Astrocyte (in vitro differentiated cells and primary cell): ENCODE results near the gene GSG1L. TPM values are rescaled to one million over a fixed set of nuclear protein-coding genes. Genes with fewer than 3 reads are reported as not detected.

Experiments used
- DNase-seq: peaks from one replicate; pipeline ENCODE4 v3.0.0-alpha.2; 2010; ENCODE audit warnings: low read depth
- FAIRE-seq: peaks from 2 replicates; lab custom pipeline; 2011; peaks lifted over from hg19 to GRCh38; lab: Jason Lieb, UNC
- H2AFZ ChIP-seq: 2 replicates; pipeline ENCODE4 v1.6.0; 2012; ENCODE audit warnings: low read depth, low read length, inconsistent platforms
- H3K27ac ChIP-seq: 2 replicates; pipeline ENCODE4 v1.5.1; 2011; ENCODE audit warnings: low read depth, low read length, inconsistent platforms
- H3K27me3 ChIP-seq: 2 replicates; pipeline ENCODE4 v1.6.0; 2011; ENCODE audit warnings: low read length, inconsistent platforms; ENCODE audit not compliant: insufficient read depth
- H3K36me3 ChIP-seq: 2 replicates; pipeline ENCODE4 v1.5.1; 2011; ENCODE audit warnings: low read length, inconsistent platforms; ENCODE audit not compliant: insufficient read depth
- H3K4me1 ChIP-seq: 2 replicates; pipeline ENCODE4 v1.5.1; 2011; ENCODE audit warnings: low read length, inconsistent platforms; ENCODE audit not compliant: insufficient read depth
- H3K4me2 ChIP-seq: 2 replicates; pipeline ENCODE4 v1.6.0; 2012; ENCODE audit warnings: low read length, inconsistent platforms
- H3K4me3 ChIP-seq: 2 replicates; pipeline ENCODE4 v1.5.1; 2011; ENCODE audit warnings: low read depth, mild to moderate bottlenecking, low read length, inconsistent platforms; ENCODE audit not compliant: insufficient read depth
- H3K79me2 ChIP-seq: 2 replicates; pipeline ENCODE4 v1.6.0; 2012; ENCODE audit warnings: mild to moderate bottlenecking, low read length, inconsistent platforms; ENCODE audit not compliant: insufficient read depth
- H3K9ac ChIP-seq: 2 replicates; pipeline ENCODE4 v1.6.0; 2012; ENCODE audit warnings: mild to moderate bottlenecking, low read length, inconsistent platforms
- H3K9me3 ChIP-seq: 2 replicates; pipeline ENCODE4 v1.5.1; 2012; ENCODE audit warnings: low read depth, mild to moderate bottlenecking, low read length, inconsistent platforms; ENCODE audit not compliant: insufficient read depth
- H4K20me1 ChIP-seq: 2 replicates; pipeline ENCODE4 v1.6.0; 2012; ENCODE audit warnings: low read length, inconsistent platforms; ENCODE audit not compliant: insufficient read depth
- H3K27ac Mint-ChIP-seq: one replicate; pipeline ENCODE4 v1.8.0; 2021; ENCODE audit warnings: mild to moderate bottlenecking, mixed read lengths; ENCODE audit not compliant: unreplicated experiment
- H3K27me3 Mint-ChIP-seq: one replicate; pipeline ENCODE4 v1.8.0; 2021; ENCODE audit warnings: low read depth, mixed read lengths; ENCODE audit not compliant: unreplicated experiment
- H3K36me3 Mint-ChIP-seq: one replicate; pipeline ENCODE4 v1.8.0; 2021; ENCODE audit warnings: low read depth, mixed read lengths; ENCODE audit not compliant: unreplicated experiment
- H3K4me1 Mint-ChIP-seq: one replicate; pipeline ENCODE4 v1.8.0; 2021; ENCODE audit warnings: low read depth, mixed read lengths; ENCODE audit not compliant: unreplicated experiment
- H3K4me3 Mint-ChIP-seq: one replicate; pipeline ENCODE4 v1.8.0; 2021; ENCODE audit warnings: mild to moderate bottlenecking, moderate library complexity, mixed read lengths; ENCODE audit not compliant: unreplicated experiment
- H3K9me3 Mint-ChIP-seq: one replicate; pipeline ENCODE4 v1.8.0; 2021; ENCODE audit warnings: mild to moderate bottlenecking, mixed read lengths; ENCODE audit not compliant: unreplicated experiment
- EZH2 ChIP-seq: IDR thresholded peaks from 2 replicates; pipeline ENCODE4 v1.6.1; 2012; ENCODE audit warnings: mild to moderate bottlenecking, low read length, inconsistent platforms; ENCODE audit not compliant: insufficient read depth
- total RNA-seq: library from RNA; stranded (reverse); gene quantifications from 2 replicates; pipeline ENCODE4 v1.2.1, GENCODE V29; 2021
- TF ChIP-seq, protein P1 (sequence below): IDR thresholded peaks from 2 replicates; pipeline ENCODE4 v1.5.1; 2011; ENCODE audit warnings: low read depth, mild to moderate bottlenecking, inconsistent platforms, low read length, moderate library complexity; ENCODE audit not compliant: insufficient read depth

GSG1L gene
- total RNA-seq, 1 donor from 2014 or later = not detected

DNA sequence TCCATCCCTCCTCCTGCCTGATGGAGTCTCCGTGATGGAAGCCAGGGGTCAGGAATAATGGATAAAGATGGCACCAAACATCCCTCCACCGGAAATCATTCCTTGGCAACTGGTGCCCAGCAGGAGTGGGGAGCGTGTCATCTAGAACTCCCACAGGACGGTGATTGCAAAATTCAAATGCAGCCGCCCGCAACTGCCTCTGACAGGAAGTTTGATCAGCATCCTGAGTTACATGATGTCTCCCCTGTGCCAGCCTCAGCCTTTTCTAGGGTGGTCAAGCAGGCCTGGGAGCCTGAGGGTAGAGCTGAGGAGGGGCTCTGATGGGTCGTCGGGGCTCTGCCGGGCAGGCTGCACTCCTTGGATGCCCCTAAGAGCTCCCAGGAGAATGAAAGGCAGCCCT, 52.8 kb downstream of the GSG1L start:
- Histone ChIP-seq H3K9me3 (no peaks in the 10 kb centered on the region), H2AFZ (no peak overlapping the region), H3K9ac (no peak overlapping the region), H3K4me1 (peaks cover 3% of the 10 kb centered on the region), H3K4me2 (no peak overlapping the region), H4K20me1 (no peaks in the 10 kb centered on the region), H3K27me3 (no peaks in the 10 kb centered on the region), H3K36me3 (no peaks in the 10 kb centered on the region), H3K4me3 (no peak overlapping the region), H3K79me2 (no peaks in the 10 kb centered on the region), H3K27ac (no peak overlapping the region)
- no peak overlapping the region for H3K4me3 Mint-ChIP-seq
- TF ChIP-seq EZH2 = no peak
- TF ChIP-seq, protein P1, sequence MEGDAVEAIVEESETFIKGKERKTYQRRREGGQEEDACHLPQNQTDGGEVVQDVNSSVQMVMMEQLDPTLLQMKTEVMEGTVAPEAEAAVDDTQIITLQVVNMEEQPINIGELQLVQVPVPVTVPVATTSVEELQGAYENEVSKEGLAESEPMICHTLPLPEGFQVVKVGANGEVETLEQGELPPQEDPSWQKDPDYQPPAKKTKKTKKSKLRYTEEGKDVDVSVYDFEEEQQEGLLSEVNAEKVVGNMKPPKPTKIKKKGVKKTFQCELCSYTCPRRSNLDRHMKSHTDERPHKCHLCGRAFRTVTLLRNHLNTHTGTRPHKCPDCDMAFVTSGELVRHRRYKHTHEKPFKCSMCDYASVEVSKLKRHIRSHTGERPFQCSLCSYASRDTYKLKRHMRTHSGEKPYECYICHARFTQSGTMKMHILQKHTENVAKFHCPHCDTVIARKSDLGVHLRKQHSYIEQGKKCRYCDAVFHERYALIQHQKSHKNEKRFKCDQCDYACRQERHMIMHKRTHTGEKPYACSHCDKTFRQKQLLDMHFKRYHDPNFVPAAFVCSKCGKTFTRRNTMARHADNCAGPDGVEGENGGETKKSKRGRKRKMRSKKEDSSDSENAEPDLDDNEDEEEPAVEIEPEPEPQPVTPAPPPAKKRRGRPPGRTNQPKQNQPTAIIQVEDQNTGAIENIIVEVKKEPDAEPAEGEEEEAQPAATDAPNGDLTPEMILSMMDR = no peak
- H3K36me3 Mint-ChIP-seq = no peaks in the 10 kb centered on the region
- no peak for FAIRE-seq
- no peaks in the 10 kb centered on the region for H3K9me3 Mint-ChIP-seq
- DNase-seq = no peak
- no peak overlapping the region for H3K27ac Mint-ChIP-seq
- no peaks in the 10 kb centered on the region for H3K4me1 Mint-ChIP-seq
- peaks cover 39% of the 10 kb centered on the region for H3K27me3 Mint-ChIP-seq

DNA sequence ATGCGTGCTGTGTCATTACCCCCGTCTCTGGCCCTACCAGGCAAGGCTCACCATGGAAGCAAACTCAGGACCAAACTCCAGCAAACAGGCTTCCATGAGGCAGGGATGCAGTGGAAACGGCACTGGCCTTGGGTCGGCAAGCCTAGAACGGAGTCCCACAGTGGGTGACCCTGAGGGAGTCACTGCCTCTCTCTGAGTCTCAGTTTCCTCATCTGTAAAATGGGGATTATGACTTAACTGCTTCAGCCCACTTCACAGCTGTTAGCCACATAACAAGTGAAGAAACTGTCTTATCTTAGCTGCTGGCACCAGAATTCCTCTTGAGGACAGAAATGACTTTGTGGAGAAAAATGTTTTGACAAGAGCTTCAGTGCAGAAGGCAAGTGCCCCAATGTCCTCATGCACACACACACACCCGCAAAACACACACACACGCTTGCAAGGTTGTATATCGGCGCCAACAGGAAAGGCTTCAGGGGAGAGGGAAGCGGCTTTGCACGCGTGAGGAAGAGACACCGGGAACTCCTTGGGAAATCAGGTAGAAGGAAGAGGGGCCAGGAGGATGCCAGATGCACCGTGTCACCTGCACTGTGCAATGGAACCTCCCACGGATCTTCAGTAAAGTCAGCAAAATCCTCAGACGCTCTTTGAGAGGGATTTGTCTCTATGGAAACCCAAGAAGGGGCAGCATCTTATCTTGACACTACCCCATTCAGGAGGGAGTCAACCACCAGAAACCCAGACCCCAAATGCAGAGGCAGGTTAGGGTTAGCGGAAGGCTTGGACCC, 53.7 kb downstream of the GSG1L start:
- H3K9me3 Mint-ChIP-seq = no peaks in the 10 kb centered on the region
- peaks cover 3% of the 10 kb centered on the region for H3K4me1 ChIP-seq
- no peaks in the 10 kb centered on the region for H3K79me2 ChIP-seq
- H3K9ac ChIP-seq = no peak overlapping the region
- H2AFZ ChIP-seq = no peak overlapping the region
- no peak overlapping the region for H3K4me2 ChIP-seq
- H3K4me1 Mint-ChIP-seq = no peaks in the 10 kb centered on the region
- no peak overlapping the region for H3K27ac ChIP-seq
- H3K4me3 ChIP-seq = no peak overlapping the region
- H3K4me3 Mint-ChIP-seq = no peak overlapping the region
- TF ChIP-seq, protein P1 = no peak
- TF ChIP-seq EZH2 = no peak
- no peaks in the 10 kb centered on the region for H3K36me3 Mint-ChIP-seq
- H3K27me3 Mint-ChIP-seq = peaks cover 36% of the 10 kb centered on the region
- H3K36me3 ChIP-seq = no peaks in the 10 kb centered on the region
- H3K27me3 ChIP-seq = no peaks in the 10 kb centered on the region
- no peaks in the 10 kb centered on the region for H3K9me3 ChIP-seq
- H4K20me1 ChIP-seq = no peaks in the 10 kb centered on the region
- H3K27ac Mint-ChIP-seq = no peak overlapping the region
- FAIRE-seq = no peak
- no peak for DNase-seq

DNA sequence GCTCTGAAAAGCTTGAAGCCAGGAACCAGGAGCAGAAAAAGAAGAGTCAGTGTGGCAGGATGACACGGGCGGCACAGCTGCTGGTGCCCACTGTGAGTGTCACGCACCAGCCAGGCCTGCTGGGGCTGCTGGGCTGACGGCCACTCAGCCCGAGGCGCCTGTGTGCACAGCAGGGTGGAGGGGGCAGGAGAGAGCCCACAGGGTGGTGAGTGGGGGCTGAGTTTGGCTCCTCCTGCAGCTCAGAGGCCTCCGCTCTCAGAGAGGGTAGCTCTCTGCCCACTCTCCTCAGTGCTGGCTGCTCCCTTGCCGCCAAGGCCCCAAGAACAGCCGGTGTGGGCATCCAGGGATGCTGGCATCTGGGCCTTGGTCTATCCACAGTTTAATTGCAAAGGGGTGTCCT, 59.6 kb downstream of the GSG1L start:
- no peak for TF ChIP-seq EZH2

More for the DNA sequence above, 59.6 kb downstream of the GSG1L start:
- H3K4me1 ChIP-seq = no peaks in the 10 kb centered on the region
- no peak overlapping the region for H3K27ac ChIP-seq
- no peak overlapping the region for H3K4me3 ChIP-seq
- no peak overlapping the region for H3K4me2 ChIP-seq
- no peak overlapping the region for H3K27ac Mint-ChIP-seq
- H3K27me3 Mint-ChIP-seq = peaks cover 10% of the 10 kb centered on the region
- no peaks in the 10 kb centered on the region for H3K27me3 ChIP-seq
- H3K79me2 ChIP-seq = no peaks in the 10 kb centered on the region
- H4K20me1 ChIP-seq = no peaks in the 10 kb centered on the region
- no peak for FAIRE-seq
- H3K36me3 Mint-ChIP-seq = peaks cover 3% of the 10 kb centered on the region
- no peak overlapping the region for H2AFZ ChIP-seq
- DNase-seq = no peak
- H3K36me3 ChIP-seq = no peaks in the 10 kb centered on the region
- no peaks in the 10 kb centered on the region for H3K9me3 ChIP-seq
- H3K4me3 Mint-ChIP-seq = no peak overlapping the region
- no peak overlapping the region for H3K9ac ChIP-seq
- H3K9me3 Mint-ChIP-seq = peaks cover 3% of the 10 kb centered on the region
- no peaks in the 10 kb centered on the region for H3K4me1 Mint-ChIP-seq
